Measurements from ENCODE around the gene DCC.

The DCC gene

GRCh38 chr18:53360501-53361443, 1020.8 kb downstream of the DCC start:
- in situ Hi-C loops (cut with MboI; ENCODE audit: low sequenced_read_pairs), result no loop called here

- in situ Hi-C loops (cut with MboI; ENCODE audit: low sequenced_read_pairs), result no loop called here
These were observed 1035.6 kb downstream of the DCC start for GRCh38 chr18:53375621-53376020.

- in situ Hi-C loops (cut with MboI; ENCODE audit: low sequenced_read_pairs), result no loop called here
These were observed 1040.2 kb downstream of the DCC start for GRCh38 chr18:53380063-53380639.

GRCh38 chr18:53382870-53383269, 1042.9 kb downstream of the DCC start:
- in situ Hi-C loops (cut with MboI; ENCODE audit: low sequenced_read_pairs), result no loop called here

DNA sequence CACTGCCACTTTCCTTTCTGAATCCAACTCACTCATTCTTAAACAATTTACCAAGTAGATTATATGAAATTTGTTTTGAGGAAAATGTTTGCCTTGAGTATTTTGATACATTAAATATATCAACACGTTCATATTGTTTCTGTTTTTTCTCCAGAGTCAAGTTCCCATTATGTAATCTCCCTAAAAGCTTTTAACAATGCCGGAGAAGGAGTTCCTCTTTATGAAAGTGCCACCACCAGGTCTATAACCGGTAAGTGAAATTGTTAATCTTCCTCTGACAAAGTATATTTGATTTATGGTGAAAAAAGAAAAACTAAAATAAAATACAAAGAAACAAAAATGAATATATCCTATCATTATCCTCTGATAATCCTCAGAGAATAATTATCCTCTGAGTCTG, 1045.9 kb downstream of the DCC start:
- in situ Hi-C loops (cut with MboI; ENCODE audit: low sequenced_read_pairs), result no loop called here

GRCh38 chr18:53387581-53387980, 1047.6 kb downstream of the DCC start:
- in situ Hi-C loops (cut with MboI; ENCODE audit: low sequenced_read_pairs), result no loop called here

GRCh38 chr18:53402670-53403069, 1062.7 kb downstream of the DCC start:
- in situ Hi-C loops (cut with MboI; ENCODE audit: low sequenced_read_pairs), result no loop called here

GRCh38 chr18:53408271-53408670, 1068.3 kb downstream of the DCC start:
- in situ Hi-C loops (cut with MboI; ENCODE audit: low sequenced_read_pairs), result no loop called here

GRCh38 chr18:53411511-53411910, 1071.5 kb downstream of the DCC start:
- in situ Hi-C loops (cut with MboI; ENCODE audit: low sequenced_read_pairs), result no loop called here

GRCh38 chr18:53417003-53417402, 1077.0 kb downstream of the DCC start:
- in situ Hi-C loops (cut with MboI; ENCODE audit: low sequenced_read_pairs), result no loop called here

DNA sequence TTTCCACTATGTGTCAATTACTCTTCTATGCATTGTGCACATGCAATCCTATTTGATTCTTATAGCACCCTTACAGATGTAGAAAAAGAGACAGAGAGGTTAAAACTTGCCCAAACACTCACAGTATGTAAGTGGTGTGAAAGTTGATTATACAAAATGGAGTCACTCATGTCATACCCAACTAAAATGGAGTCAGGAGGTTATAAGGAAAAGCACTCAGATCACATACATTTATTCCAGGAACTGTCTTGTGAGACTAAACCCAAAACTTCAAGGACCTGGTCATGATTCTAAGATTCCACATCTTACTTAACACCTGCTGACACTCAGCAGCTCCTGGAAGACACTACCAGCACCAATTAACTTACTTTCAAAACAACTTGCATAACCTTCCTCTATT, 1081.9 kb downstream of the DCC start:
- in situ Hi-C loops (cut with MboI; ENCODE audit: low sequenced_read_pairs), result no loop called here

DNA sequence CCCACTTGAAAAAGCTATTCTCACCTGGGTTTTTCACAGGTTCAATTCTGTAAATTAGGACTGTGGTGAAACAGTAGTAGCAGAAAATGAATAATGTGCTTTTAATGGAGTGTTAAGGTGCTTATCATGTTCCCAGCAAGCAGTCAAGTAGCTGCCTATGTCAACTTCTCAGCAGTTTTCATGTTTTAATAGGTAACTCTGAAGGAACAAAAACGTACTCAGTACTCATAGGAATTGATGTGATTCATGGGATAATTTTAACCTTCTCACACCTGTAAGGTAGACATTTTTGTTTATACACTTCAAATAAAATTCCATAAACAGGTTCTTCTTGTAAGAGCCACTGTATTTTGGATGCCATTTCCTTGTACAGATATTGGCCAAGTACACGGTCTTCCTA, 1082.9 kb downstream of the DCC start:
- in situ Hi-C loops (cut with MboI; ENCODE audit: low sequenced_read_pairs), result no loop called here

- in situ Hi-C loops (cut with MboI; ENCODE audit: low sequenced_read_pairs), result no loop called here
These were observed 1086.7 kb downstream of the DCC start for GRCh38 chr18:53426666-53427184.

GRCh38 chr18:53441761-53442414, 1101.9 kb downstream of the DCC start:
- in situ Hi-C loops (cut with MboI; ENCODE audit: low sequenced_read_pairs), result no loop called here

DNA sequence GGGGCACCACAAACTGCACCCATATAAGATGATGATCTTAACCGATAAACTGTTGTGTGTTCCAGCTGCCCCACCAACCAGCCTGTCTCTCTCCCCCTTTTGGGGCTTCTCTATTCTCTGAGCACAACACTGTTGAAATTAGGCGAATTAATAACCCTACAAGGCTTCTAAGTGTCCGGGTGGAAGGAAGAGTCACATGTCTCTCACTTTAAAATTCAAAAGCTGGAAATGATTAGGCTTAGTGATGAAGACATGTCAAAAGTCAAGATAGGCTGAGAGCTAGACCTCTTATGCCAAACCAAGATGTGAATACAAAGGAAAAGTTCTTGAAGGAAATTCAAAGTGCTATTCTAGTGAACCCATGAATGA, 1102.4 kb downstream of the DCC start:
- in situ Hi-C loops (cut with MboI; ENCODE audit: low sequenced_read_pairs), result no loop called here

DNA sequence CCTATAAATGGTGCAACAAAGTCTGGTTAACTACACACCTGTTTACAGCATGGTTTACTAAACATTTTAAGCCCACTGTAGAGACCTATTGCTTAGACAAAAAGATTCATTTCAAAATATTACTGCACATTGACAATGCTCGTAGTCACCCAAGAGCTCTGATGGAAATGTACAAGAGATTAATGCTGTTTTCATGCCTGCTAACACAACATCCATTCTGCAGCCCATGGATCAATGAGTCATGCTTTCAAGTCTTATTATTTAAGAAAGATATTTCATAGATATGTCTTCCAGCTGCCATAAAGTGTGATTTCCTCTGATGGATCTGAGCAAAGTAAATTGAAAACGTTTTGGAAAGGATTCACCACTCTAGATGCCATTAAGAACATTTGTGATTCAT, 1103.3 kb downstream of the DCC start:
- in situ Hi-C loops (cut with MboI; ENCODE audit: low sequenced_read_pairs), result no loop called here

GRCh38 chr18:53443831-53444230, 1103.8 kb downstream of the DCC start:
- in situ Hi-C loops (cut with MboI; ENCODE audit: low sequenced_read_pairs), result no loop called here

DNA sequence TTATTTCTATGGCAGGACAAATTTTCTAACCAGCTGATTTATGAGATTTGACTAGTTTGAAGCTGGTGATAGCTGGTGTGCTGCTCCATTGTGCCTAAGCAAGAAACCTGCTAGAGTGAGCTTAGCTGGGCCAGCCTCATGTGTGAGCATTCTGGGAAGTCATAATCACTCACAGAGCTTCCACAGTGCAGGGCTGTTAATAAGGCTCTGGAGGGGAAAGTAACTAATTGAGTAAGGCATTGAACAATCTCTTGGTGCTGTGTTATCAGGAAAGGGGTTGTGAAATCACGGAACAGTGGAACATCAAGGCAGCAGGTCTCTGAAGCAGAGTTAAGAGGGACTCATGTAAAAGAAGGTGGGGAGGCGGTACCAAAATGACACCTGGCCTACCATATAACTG, 1111.9 kb downstream of the DCC start:
- in situ Hi-C loops (cut with MboI; ENCODE audit: low sequenced_read_pairs), result no loop called here

GRCh38 chr18:53457068-53457467, 1117.1 kb downstream of the DCC start:
- in situ Hi-C loops (cut with MboI; ENCODE audit: low sequenced_read_pairs), result no loop called here

DNA sequence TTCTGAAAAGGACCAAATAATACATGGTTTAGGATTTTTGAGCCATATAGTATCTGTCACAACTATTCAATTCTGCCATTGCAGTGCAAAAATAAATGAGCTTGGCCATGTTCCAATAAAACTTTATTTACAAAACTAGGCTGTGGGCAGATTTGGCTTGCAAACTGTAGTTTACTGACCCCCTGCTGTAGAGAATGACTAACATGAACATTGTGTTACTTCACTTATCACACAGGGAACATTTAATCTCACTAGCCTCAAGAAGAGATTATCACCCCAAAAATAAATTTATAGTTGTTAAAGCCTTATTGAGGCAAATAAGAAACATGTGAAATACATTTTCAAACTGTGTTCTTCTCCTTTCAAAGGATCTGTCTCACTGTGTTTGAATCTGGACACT, 1118.3 kb downstream of the DCC start:
- in situ Hi-C loops (cut with MboI; ENCODE audit: low sequenced_read_pairs), result no loop called here

DNA sequence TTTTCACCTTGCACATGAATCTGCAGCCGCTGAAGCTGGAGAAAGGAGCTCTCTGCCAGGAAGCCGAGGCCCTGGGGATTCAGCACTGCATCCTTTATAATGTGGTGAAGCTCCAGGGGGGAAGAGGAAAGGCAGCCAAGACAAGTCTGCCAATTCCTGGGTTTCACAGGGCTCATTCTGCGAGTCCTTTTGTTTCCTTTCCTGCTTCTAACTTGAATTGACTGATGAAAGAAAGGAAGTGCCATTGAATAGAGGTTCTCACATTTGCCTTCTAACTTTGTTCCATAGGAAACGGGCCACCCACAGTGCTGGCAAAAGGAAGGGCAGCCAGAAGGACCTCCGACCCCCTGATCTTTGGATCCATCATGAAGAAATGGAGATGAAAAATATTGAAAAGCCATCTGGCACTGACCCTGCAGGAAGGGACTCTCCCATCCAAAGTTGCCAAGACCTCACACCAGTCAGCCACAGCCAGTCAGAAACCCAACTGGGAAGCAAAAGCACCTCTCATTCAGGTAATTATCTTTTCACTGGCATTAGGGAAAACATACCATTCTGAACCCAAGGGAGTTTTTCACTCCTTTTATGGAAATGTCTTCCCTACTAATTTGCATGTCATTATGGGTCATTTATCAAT, 1119.1 kb downstream of the DCC start:
- in situ Hi-C loops (cut with MboI; ENCODE audit: low sequenced_read_pairs), result no loop called here
